ENCODE data around the gene TCF12. TPM values are rescaled to one million over a fixed set of nuclear protein-coding genes. Genes with fewer than 3 reads are reported as not detected.

TCF12 gene
- total and polyA plus RNA-seq, 5 donors from 2014 or later = 45.7 to 83.7 (median 68.2) TPM

GRCh38 chr15:57320631-57321220 lies 402.3 kb downstream of the TCF12 start:
- H3K9me3 ChIP-seq (ENCODE audit: control insufficient read depth in 2 of 2, low read length in 2 of 2) = no peaks in the 10 kb centered on the region
- no peak overlapping the region for H3K27ac ChIP-seq (ENCODE audit: insufficient read depth, low read length, poor library complexity, severe bottlenecking)
- Mint-ChIP-seq H3K27ac (no peak overlapping the region), H3K4me1 (peaks cover 0 to 9% (median 1%) of the 10 kb centered on the region in 4 donors), H3K4me3 (no peak overlapping the region), H3K27me3 (no peaks in the 10 kb centered on the region), H3K36me3 (no peaks in the 10 kb centered on the region), H3K9me3 (peaks cover 0 to 2% (median 0%) of the 10 kb centered on the region in 7 donors)
- no peak overlapping the region for H3K4me3 ChIP-seq (ENCODE audit: low read depth, low read length)
- no peaks in the 10 kb centered on the region for H3K27me3 ChIP-seq (ENCODE audit: control insufficient read depth, insufficient read depth, low read length)
- H3K4me1 ChIP-seq (ENCODE audit: control insufficient read depth, insufficient read depth, low read length, poor library complexity, severe bottlenecking) = no peaks in the 10 kb centered on the region
- ATAC-seq (ENCODE audit: low read depth in 2 of 2) (no peak), DNase-seq (no peak)
- no peaks in the 10 kb centered on the region for H3K36me3 ChIP-seq (ENCODE audit: control insufficient read depth, insufficient read depth, low read length)

DNA sequence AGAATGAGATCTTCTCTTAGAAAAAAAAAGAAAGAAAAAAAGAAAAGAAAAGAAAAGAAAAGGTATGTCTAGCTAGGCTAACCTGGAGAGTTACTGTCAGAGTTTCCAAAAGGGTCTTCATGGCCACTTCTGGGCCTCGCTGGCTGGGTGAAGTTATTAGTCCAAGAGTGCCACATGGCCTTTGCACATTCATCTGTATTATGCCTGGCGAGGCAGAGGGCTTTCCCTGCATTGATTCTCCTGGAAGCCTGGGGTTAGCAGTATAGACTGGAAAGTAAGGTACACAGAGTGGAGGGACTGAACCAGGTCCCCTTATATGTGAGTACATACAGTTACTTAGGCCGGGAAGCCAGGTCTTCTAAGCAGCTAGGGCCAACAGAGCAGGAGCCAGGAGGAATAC lies 403.0 kb downstream of the TCF12 start:
- no peak overlapping the region for H3K4me3 Mint-ChIP-seq
- Histone ChIP-seq H3K36me3 (ENCODE audit: control insufficient read depth, insufficient read depth, low read length) (no peaks in the 10 kb centered on the region), H3K4me3 (ENCODE audit: low read depth, low read length) (no peak overlapping the region), H3K27ac (ENCODE audit: insufficient read depth, low read length, poor library complexity, severe bottlenecking) (no peak overlapping the region), H3K9me3 (ENCODE audit: control insufficient read depth in 2 of 2, low read length in 2 of 2) (no peaks in the 10 kb centered on the region), H3K4me1 (ENCODE audit: control insufficient read depth, insufficient read depth, low read length, poor library complexity, severe bottlenecking) (no peaks in the 10 kb centered on the region), H3K27me3 (ENCODE audit: control insufficient read depth, insufficient read depth, low read length) (no peaks in the 10 kb centered on the region)
- H3K27ac Mint-ChIP-seq = no peak overlapping the region
- H3K4me1 Mint-ChIP-seq = peaks cover 0 to 9% (median 1%) of the 10 kb centered on the region in 4 donors
- DNase-seq (no peak), ATAC-seq (ENCODE audit: low read depth in 2 of 2) (no peak)
- H3K9me3 Mint-ChIP-seq = peaks cover 0 to 2% (median 0%) of the 10 kb centered on the region in 7 donors
- no peaks in the 10 kb centered on the region for H3K27me3 Mint-ChIP-seq
- H3K36me3 Mint-ChIP-seq = no peaks in the 10 kb centered on the region

DNA sequence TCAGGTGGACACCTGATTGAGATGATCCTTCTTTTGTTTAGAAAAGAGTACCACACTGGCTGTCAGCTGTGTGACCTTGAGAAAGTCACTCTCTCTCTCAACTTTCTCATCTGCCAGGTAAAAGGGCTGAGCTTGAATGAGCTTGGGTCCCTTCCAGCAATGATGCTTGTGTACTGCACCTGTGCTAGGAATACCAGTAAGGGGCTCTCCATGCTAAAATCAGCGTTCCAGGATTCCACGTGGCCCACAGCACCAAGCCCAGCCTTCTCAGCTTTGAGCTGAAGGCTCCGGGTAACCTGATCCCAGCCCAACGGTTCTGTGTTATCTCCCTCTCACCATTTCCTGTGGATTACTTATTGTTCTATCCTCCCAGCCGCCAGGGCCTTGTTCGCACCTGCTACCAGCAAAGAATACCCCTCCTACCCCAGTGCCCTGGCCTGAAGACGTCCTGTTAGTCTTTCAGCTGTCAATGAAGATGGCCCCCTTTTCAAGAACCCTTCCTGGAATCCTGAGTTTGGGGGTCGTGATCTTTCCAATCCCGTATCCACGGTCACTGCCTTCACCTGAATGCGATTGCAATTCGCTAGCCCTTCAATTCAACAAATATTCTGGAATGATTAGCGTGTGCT lies 403.6 kb downstream of the TCF12 start:
- H3K36me3 Mint-ChIP-seq = no peaks in the 10 kb centered on the region
- no peak overlapping the region for H3K4me3 Mint-ChIP-seq
- Histone ChIP-seq H3K36me3 (ENCODE audit: control insufficient read depth, insufficient read depth, low read length) (no peaks in the 10 kb centered on the region), H3K9me3 (ENCODE audit: control insufficient read depth in 2 of 2, low read length in 2 of 2) (no peaks in the 10 kb centered on the region), H3K27me3 (ENCODE audit: control insufficient read depth, insufficient read depth, low read length) (no peaks in the 10 kb centered on the region), H3K4me1 (ENCODE audit: control insufficient read depth, insufficient read depth, low read length, poor library complexity, severe bottlenecking) (no peaks in the 10 kb centered on the region), H3K27ac (ENCODE audit: insufficient read depth, low read length, poor library complexity, severe bottlenecking) (no peak overlapping the region), H3K4me3 (ENCODE audit: low read depth, low read length) (no peak overlapping the region)
- peaks cover 0 to 9% (median 1%) of the 10 kb centered on the region in 4 donors for H3K4me1 Mint-ChIP-seq
- peaks cover 0 to 2% (median 0%) of the 10 kb centered on the region in 7 donors for H3K9me3 Mint-ChIP-seq
- ATAC-seq (ENCODE audit: low read depth in 2 of 2) = no peak
- no peak for DNase-seq
- no peaks in the 10 kb centered on the region for H3K27me3 Mint-ChIP-seq
- H3K27ac Mint-ChIP-seq = no peak overlapping the region

- Histone ChIP-seq H3K27ac (ENCODE audit: insufficient read depth, low read length, poor library complexity, severe bottlenecking) (no peak overlapping the region), H3K9me3 (ENCODE audit: control insufficient read depth in 2 of 2, low read length in 2 of 2) (no peaks in the 10 kb centered on the region), H3K4me1 (ENCODE audit: control insufficient read depth, insufficient read depth, low read length, poor library complexity, severe bottlenecking) (no peaks in the 10 kb centered on the region), H3K27me3 (ENCODE audit: control insufficient read depth, insufficient read depth, low read length) (no peaks in the 10 kb centered on the region), H3K4me3 (ENCODE audit: low read depth, low read length) (no peak overlapping the region), H3K36me3 (ENCODE audit: control insufficient read depth, insufficient read depth, low read length) (no peaks in the 10 kb centered on the region)
- Mint-ChIP-seq H3K27me3 (no peaks in the 10 kb centered on the region), H3K36me3 (no peaks in the 10 kb centered on the region), H3K27ac (peak overlapping the region in 1 of 3 donors; percentile 0), H3K4me3 (no peak overlapping the region), H3K9me3 (peaks cover 0 to 2% (median 0%) of the 10 kb centered on the region in 7 donors), H3K4me1 (peaks cover 0 to 9% (median 1%) of the 10 kb centered on the region in 4 donors)
- DNase-seq = no peak
- ATAC-seq (ENCODE audit: low read depth in 2 of 2) = no peak
Observed at GRCh38 chr15:57322602-57323250, 404.3 kb downstream of the TCF12 start.

DNA sequence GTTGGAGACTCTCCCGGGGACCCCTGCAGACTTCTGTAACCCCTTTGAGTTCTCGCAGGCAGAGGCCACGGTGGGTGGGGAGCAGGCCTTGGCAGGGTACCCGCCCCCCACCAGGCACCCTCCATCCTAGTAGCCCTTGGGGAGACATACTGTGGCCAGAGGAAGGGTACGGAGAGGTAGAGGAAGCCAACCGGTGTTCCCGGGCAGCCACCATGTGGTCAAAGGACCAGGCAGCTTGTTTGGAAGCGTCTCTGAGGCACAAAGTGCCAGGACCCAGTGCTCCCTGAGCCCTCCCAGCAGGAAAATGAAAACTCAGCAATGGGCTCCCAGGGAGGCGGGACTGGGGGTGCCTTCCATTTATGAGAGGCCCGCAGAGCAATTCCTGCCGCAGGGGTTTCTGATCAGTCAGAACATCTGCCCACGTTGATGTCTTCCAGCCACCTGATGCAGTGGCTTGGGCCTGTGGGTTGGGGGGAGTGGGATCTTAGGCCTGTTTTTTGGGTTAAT lies 404.9 kb downstream of the TCF12 start:
- no peaks in the 10 kb centered on the region for H3K36me3 ChIP-seq (ENCODE audit: control insufficient read depth, insufficient read depth, low read length)

GRCh38 chr15:57323806-57324589 lies 405.6 kb downstream of the TCF12 start:
- DNase-seq = peak in 1 of 3 donors; percentile 46
- no peak overlapping the region for H3K4me3 Mint-ChIP-seq
- H3K9me3 ChIP-seq (ENCODE audit: control insufficient read depth in 2 of 2, low read length in 2 of 2) = no peaks in the 10 kb centered on the region
- H3K27me3 ChIP-seq (ENCODE audit: control insufficient read depth, insufficient read depth, low read length) = no peaks in the 10 kb centered on the region
- peak in 1 of 2 donors; percentile 28 for ATAC-seq (ENCODE audit: low read depth in 2 of 2)
- H3K4me1 ChIP-seq (ENCODE audit: control insufficient read depth, insufficient read depth, low read length, poor library complexity, severe bottlenecking) = no peaks in the 10 kb centered on the region
- no peaks in the 10 kb centered on the region for H3K36me3 ChIP-seq (ENCODE audit: control insufficient read depth, insufficient read depth, low read length)
- no peak overlapping the region for H3K27ac ChIP-seq (ENCODE audit: insufficient read depth, low read length, poor library complexity, severe bottlenecking)
- no peaks in the 10 kb centered on the region for H3K36me3 Mint-ChIP-seq
- no peak overlapping the region for H3K4me3 ChIP-seq (ENCODE audit: low read depth, low read length)
- no peaks in the 10 kb centered on the region for H3K27me3 Mint-ChIP-seq
- peaks cover 0 to 9% (median 1%) of the 10 kb centered on the region in 4 donors for H3K4me1 Mint-ChIP-seq
- H3K9me3 Mint-ChIP-seq = peaks cover 0 to 2% (median 0%) of the 10 kb centered on the region in 7 donors
- H3K27ac Mint-ChIP-seq = peak overlapping the region in 1 of 3 donors; percentile 30

More for the DNA sequence above, 404.9 kb downstream of the TCF12 start:
- ATAC-seq (ENCODE audit: low read depth in 2 of 2) = no peak
- DNase-seq = no peak
- Mint-ChIP-seq H3K9me3 (peaks cover 0 to 2% (median 0%) of the 10 kb centered on the region in 7 donors), H3K4me3 (no peak overlapping the region), H3K4me1 (peaks cover 0 to 9% (median 1%) of the 10 kb centered on the region in 4 donors), H3K36me3 (no peaks in the 10 kb centered on the region), H3K27ac (no peak overlapping the region), H3K27me3 (no peaks in the 10 kb centered on the region)
- H3K9me3 ChIP-seq (ENCODE audit: control insufficient read depth in 2 of 2, low read length in 2 of 2) = no peaks in the 10 kb centered on the region
- no peaks in the 10 kb centered on the region for H3K4me1 ChIP-seq (ENCODE audit: control insufficient read depth, insufficient read depth, low read length, poor library complexity, severe bottlenecking)
- H3K4me3 ChIP-seq (ENCODE audit: low read depth, low read length) = no peak overlapping the region
- H3K27me3 ChIP-seq (ENCODE audit: control insufficient read depth, insufficient read depth, low read length) = no peaks in the 10 kb centered on the region
- no peak overlapping the region for H3K27ac ChIP-seq (ENCODE audit: insufficient read depth, low read length, poor library complexity, severe bottlenecking)

DNA sequence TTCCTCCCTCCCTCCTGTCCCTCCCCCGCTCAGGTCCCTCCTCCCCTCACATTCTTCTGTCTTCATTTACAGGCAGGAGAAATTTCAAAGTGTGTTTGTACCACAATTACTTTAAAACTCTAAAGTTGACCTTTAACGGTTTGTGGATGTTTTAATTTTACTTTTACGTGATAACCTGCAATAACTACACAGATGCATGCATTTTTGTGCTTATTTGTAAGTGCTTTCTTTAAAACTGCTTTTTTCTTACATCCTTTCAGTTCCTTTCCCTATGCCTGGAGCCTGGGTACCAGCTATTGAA lies 406.1 kb downstream of the TCF12 start:
- H3K36me3 Mint-ChIP-seq = no peaks in the 10 kb centered on the region
- DNase-seq (no peak), ATAC-seq (ENCODE audit: low read depth in 2 of 2) (no peak)
- Histone ChIP-seq H3K27ac (ENCODE audit: insufficient read depth, low read length, poor library complexity, severe bottlenecking) (no peak overlapping the region), H3K27me3 (ENCODE audit: control insufficient read depth, insufficient read depth, low read length) (no peaks in the 10 kb centered on the region), H3K4me3 (ENCODE audit: low read depth, low read length) (no peak overlapping the region), H3K9me3 (ENCODE audit: control insufficient read depth in 2 of 2, low read length in 2 of 2) (no peaks in the 10 kb centered on the region), H3K4me1 (ENCODE audit: control insufficient read depth, insufficient read depth, low read length, poor library complexity, severe bottlenecking) (no peaks in the 10 kb centered on the region), H3K36me3 (ENCODE audit: control insufficient read depth, insufficient read depth, low read length) (no peaks in the 10 kb centered on the region)
- H3K4me3 Mint-ChIP-seq = no peak overlapping the region
- H3K4me1 Mint-ChIP-seq = peaks cover 0 to 9% (median 1%) of the 10 kb centered on the region in 4 donors
- no peak overlapping the region for H3K27ac Mint-ChIP-seq
- H3K9me3 Mint-ChIP-seq = peaks cover 0 to 2% (median 0%) of the 10 kb centered on the region in 7 donors
- H3K27me3 Mint-ChIP-seq = peaks cover 4% of the 10 kb centered on the region
